ENCODE measurements around the gene EIF2AK3.

GRCh38 chr2:88626171-88627054, 851 bp downstream of the EIF2AK3 start:
- TF ChIP-seq EZH2 (IDR thresholded peaks at IDR 0.05; ENCODE audit: insufficient read depth, poor library complexity, severe bottlenecking) (no peak), EZH2phosphoT487 (IDR thresholded peaks at IDR 0.05; ENCODE audit: insufficient read depth, low read depth) (no peak)

Data from GM23248 (cell line).